ENCODE measurements around the gene DNAJB9.

- TF ChIP-seq POLR2AphosphoS5 (IDR thresholded peaks at IDR 0.05; ENCODE audit: low read depth, low read length), result 0 out of 2 replicates have a peak, but pooled peaks have one; percentile 18
- no peak for TF ChIP-seq CTCF (IDR thresholded peaks at IDR 0.05)
- 0 out of 4 replicates have a peak, but pooled peaks of 1 of the 2 experiments have one; percentile 20 for TF ChIP-seq REST (IDR thresholded peaks at IDR 0.05; ENCODE audit: insufficient read depth in 1 of 2, low read depth in 2 of 2, low read length in 1 of 2)
- TF ChIP-seq SIN3A (IDR thresholded peaks at IDR 0.05; ENCODE audit: borderline replicate concordance, insufficient read depth, low read depth, low read length), result no peak
Measured at GRCh38 chr7:108525327-108525984, 44.2 kb upstream of the DNAJB9 start.
